HEK293 (cell line): ENCODE measurements around the gene GRAMD1B.

Source experiments
- AEBP2 ChIP-seq: fragments of 450-650 bp; formaldehyde crosslinking; IDR thresholded peaks from 2 replicates; pipeline ENCODE4 v1.5.1; 2016; ENCODE audit warnings: missing biosample characterization, missing genetic modification characterization, borderline replicate concordance
- CTCF ChIP-seq: fragments of 450-650 bp; formaldehyde crosslinking; IDR thresholded peaks from 2 replicates; pipeline ENCODE4 v1.5.1; 2016; ENCODE audit warnings: missing biosample characterization, missing genetic modification characterization
- HOXA7 ChIP-seq: sonication (generic); formaldehyde crosslinking; IDR thresholded peaks from 2 replicates; pipeline ENCODE4 v1.8.1; 2022; ENCODE audit warnings: missing genetic modification reagents, borderline replicate concordance
- ZNF169 ChIP-seq: fragments of 450-650 bp; formaldehyde crosslinking; IDR thresholded peaks from 2 replicates; pipeline ENCODE4 v1.5.1; 2016; ENCODE audit warnings: missing biosample characterization, missing genetic modification characterization

- TF ChIP-seq HOXA7 (no peak), CTCF (tag by site-specific recombination) (no peak), ZNF169 (tag by site-specific recombination) (no peak), AEBP2 (tag by site-specific recombination) (no peak)
Observed at GRCh38 chr11:123452794-123453193, 22.7 kb downstream of the GRAMD1B start.
